ENCODE data around the gene TBC1D8.

TBC1D8 gene

GRCh38 chr2:100974712-100975520 lies 176.3 kb downstream of the TBC1D8 start:
- DNase-seq, result no peak

GRCh38 chr2:100972452-100972851 lies 178.7 kb downstream of the TBC1D8 start:
- no peak for DNase-seq

GRCh38 chr2:100971221-100971620 lies 180.0 kb downstream of the TBC1D8 start:
- DNase-seq, result no peak

GRCh38 chr2:100969998-100970397 lies 181.2 kb downstream of the TBC1D8 start:
- no peak for DNase-seq

GRCh38 chr2:100968146-100969145 lies 182.7 kb downstream of the TBC1D8 start:
- no peak for DNase-seq

- DNase-seq, result no peak
Measured at GRCh38 chr2:100967716-100968115, 183.5 kb downstream of the TBC1D8 start.

- no peak for DNase-seq
Measured at GRCh38 chr2:100965596-100965995, 185.6 kb downstream of the TBC1D8 start.

- no peak for DNase-seq
Measured at GRCh38 chr2:100964681-100965169, 186.5 kb downstream of the TBC1D8 start.

GRCh38 chr2:100964222-100964621 lies 187.0 kb downstream of the TBC1D8 start:
- no peak for DNase-seq

GRCh38 chr2:100963026-100963375 lies 188.2 kb downstream of the TBC1D8 start:
- no peak for DNase-seq

- no peak for DNase-seq
Measured at GRCh38 chr2:100962366-100963025, 188.7 kb downstream of the TBC1D8 start.

GRCh38 chr2:100960688-100961087 lies 190.5 kb downstream of the TBC1D8 start:
- DNase-seq, result no peak

GRCh38 chr2:100959225-100959880 lies 191.8 kb downstream of the TBC1D8 start:
- DNase-seq, result no peak

- DNase-seq, result no peak
Measured at GRCh38 chr2:100957996-100958653, 193.1 kb downstream of the TBC1D8 start.
